Lower leg skin (tissue), 3 donors: Measurements from ENCODE around the gene CRELD2.

Experiments used
- POLR2A ChIP-seq, 2 donors: fragments of 450-650 bp; IDR thresholded peaks; one replicate each; pipeline ENCODE4 v1.6.1; 2016 to 2017; ENCODE audit warnings: antibody characterized with exemption in 2 of 2, mild to moderate bottlenecking in 1 of 2, moderate library complexity in 1 of 2
- TF ChIP-seq, protein P1 (sequence below), 3 donors: fragments of 450-650 bp; IDR thresholded peaks; one replicate each; pipeline ENCODE4 v1.5.1; 2016; ENCODE audit warnings: antibody characterized with exemption in 3 of 3, mild to moderate bottlenecking in 3 of 3, moderate library complexity in 2 of 3

DNA sequence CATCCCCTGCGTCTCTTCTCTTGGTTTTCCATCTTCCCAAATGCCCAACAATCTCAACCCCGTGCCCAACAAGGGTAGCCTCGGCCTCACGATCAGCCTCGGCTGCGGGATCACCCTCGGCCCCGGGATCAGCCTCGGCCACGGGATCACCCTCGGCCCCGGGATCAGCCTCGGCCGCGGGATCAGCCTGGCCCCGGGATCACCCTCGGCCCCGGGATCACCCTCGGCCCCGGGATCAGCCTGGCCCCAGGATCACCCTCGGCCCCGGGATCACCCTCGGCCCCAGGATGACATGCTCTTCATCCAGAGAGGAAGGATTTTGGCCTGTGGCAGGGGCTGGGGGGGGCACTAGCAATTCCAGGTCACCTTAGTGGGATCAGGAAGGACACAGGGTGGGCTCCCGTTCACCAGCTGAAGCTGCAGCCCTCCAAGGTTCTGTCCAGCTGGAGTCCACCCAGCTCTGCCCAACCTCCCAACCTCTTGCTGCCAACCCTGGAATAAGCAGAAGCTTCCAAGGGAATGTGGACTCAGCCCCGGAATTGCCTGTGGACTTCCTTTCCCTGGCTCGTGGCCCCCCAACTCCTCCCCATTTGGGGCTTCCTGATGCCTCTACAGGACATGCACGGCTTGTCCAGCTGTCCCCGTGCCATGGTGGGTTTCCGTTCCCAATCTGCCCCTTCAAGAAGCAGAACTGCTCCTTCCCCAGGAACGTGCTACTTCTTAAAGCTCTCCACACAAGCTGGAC, 6.4 kb upstream of the CRELD2 start:
- TF ChIP-seq, protein P1, sequence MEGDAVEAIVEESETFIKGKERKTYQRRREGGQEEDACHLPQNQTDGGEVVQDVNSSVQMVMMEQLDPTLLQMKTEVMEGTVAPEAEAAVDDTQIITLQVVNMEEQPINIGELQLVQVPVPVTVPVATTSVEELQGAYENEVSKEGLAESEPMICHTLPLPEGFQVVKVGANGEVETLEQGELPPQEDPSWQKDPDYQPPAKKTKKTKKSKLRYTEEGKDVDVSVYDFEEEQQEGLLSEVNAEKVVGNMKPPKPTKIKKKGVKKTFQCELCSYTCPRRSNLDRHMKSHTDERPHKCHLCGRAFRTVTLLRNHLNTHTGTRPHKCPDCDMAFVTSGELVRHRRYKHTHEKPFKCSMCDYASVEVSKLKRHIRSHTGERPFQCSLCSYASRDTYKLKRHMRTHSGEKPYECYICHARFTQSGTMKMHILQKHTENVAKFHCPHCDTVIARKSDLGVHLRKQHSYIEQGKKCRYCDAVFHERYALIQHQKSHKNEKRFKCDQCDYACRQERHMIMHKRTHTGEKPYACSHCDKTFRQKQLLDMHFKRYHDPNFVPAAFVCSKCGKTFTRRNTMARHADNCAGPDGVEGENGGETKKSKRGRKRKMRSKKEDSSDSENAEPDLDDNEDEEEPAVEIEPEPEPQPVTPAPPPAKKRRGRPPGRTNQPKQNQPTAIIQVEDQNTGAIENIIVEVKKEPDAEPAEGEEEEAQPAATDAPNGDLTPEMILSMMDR (IDR thresholded peaks at IDR 0.05) = no peak
- no peak for TF ChIP-seq POLR2A (IDR thresholded peaks at IDR 0.05)
